ENCODE data around the gene TBC1D4. TPM values are rescaled to one million over a fixed set of nuclear protein-coding genes. Genes with fewer than 3 reads are reported as not detected.
"Not testable (repeated sequence)": the region's sequence is repeated elsewhere in the genome, so short reads cannot be mapped to it uniquely, and the experiment has no call there.

The TBC1D4 gene
- total RNA-seq, 2 donors from 2014 or later: 14.7 to 23.7 TPM

GRCh38 chr13:75445717-75446499 is 36.1 kb downstream of the TBC1D4 start:
- Mint-ChIP-seq H3K27me3 (peaks cover 7% of the 10 kb centered on the region), H3K4me3 (no peak overlapping the region), H3K36me3 (ENCODE audit: low read depth) (no peaks in the 10 kb centered on the region), H3K27ac (no peak overlapping the region), H3K4me1 (no peaks in the 10 kb centered on the region), H3K9me3 (no peaks in the 10 kb centered on the region)
- no peak for ATAC-seq (replicated peaks)

- ATAC-seq (replicated peaks): no peak
- Mint-ChIP-seq H3K36me3 (ENCODE audit: low read depth) (no peaks in the 10 kb centered on the region), H3K27me3 (peaks cover 3% of the 10 kb centered on the region), H3K4me3 (no peak overlapping the region), H3K4me1 (no peaks in the 10 kb centered on the region), H3K9me3 (no peaks in the 10 kb centered on the region), H3K27ac (no peak overlapping the region)
These were observed 38.0 kb downstream of the TBC1D4 start for GRCh38 chr13:75444016-75444415.

- Mint-ChIP-seq H3K9me3 (no peaks in the 10 kb centered on the region), H3K4me3 (no peak overlapping the region), H3K27me3 (peaks cover 3% of the 10 kb centered on the region), H3K4me1 (no peaks in the 10 kb centered on the region), H3K27ac (no peak overlapping the region), H3K36me3 (ENCODE audit: low read depth) (no peaks in the 10 kb centered on the region)
- no peak for ATAC-seq (replicated peaks)
These were observed 38.5 kb downstream of the TBC1D4 start for GRCh38 chr13:75443356-75443958.

- no peak for ATAC-seq (replicated peaks)
- Mint-ChIP-seq H3K27ac (no peak overlapping the region), H3K4me1 (no peaks in the 10 kb centered on the region), H3K27me3 (peaks cover 6% of the 10 kb centered on the region), H3K36me3 (ENCODE audit: low read depth) (no peaks in the 10 kb centered on the region), H3K4me3 (no peak overlapping the region), H3K9me3 (no peaks in the 10 kb centered on the region)
These were observed 39.2 kb downstream of the TBC1D4 start for GRCh38 chr13:75442736-75443234.

- H3K9me3 Mint-ChIP-seq: no peaks in the 10 kb centered on the region
- no peak overlapping the region for H3K4me3 Mint-ChIP-seq
- no peaks in the 10 kb centered on the region for H3K36me3 Mint-ChIP-seq (ENCODE audit: low read depth)
- no peak for ATAC-seq (replicated peaks)
- no peaks in the 10 kb centered on the region for H3K4me1 Mint-ChIP-seq
- H3K27me3 Mint-ChIP-seq: peaks cover 10% of the 10 kb centered on the region
- no peak overlapping the region for H3K27ac Mint-ChIP-seq
These were observed 41.9 kb downstream of the TBC1D4 start for GRCh38 chr13:75440100-75440499.

- no peaks in the 10 kb centered on the region for H3K36me3 Mint-ChIP-seq (ENCODE audit: low read depth)
- no peak for ATAC-seq (replicated peaks)
- H3K4me1 Mint-ChIP-seq: no peaks in the 10 kb centered on the region
These were observed 44.2 kb downstream of the TBC1D4 start for GRCh38 chr13:75437582-75438318.

GRCh38 chr13:75434126-75434525 is 47.8 kb downstream of the TBC1D4 start:
- not testable (repeated sequence) for H3K36me3 Mint-ChIP-seq (ENCODE audit: low read depth); H3K9me3 Mint-ChIP-seq; H3K4me1 Mint-ChIP-seq; ATAC-seq (replicated peaks); H3K27ac Mint-ChIP-seq; H3K4me3 Mint-ChIP-seq
- H3K27me3 Mint-ChIP-seq: peaks cover 23% of the 10 kb centered on the region

More at GRCh38 chr13:75437582-75438318, 44.2 kb downstream of the TBC1D4 start:
- no peaks in the 10 kb centered on the region for H3K9me3 Mint-ChIP-seq
- no peak overlapping the region for H3K27ac Mint-ChIP-seq
- no peak overlapping the region for H3K4me3 Mint-ChIP-seq
- peaks cover 10% of the 10 kb centered on the region for H3K27me3 Mint-ChIP-seq

GRCh38 chr13:75432811-75433244 is 49.1 kb downstream of the TBC1D4 start:
- no peaks in the 10 kb centered on the region for H3K9me3 Mint-ChIP-seq
- no peak for ATAC-seq (replicated peaks)
- H3K27ac Mint-ChIP-seq: no peak overlapping the region
- no peaks in the 10 kb centered on the region for H3K4me1 Mint-ChIP-seq
- H3K4me3 Mint-ChIP-seq: no peak overlapping the region
- H3K36me3 Mint-ChIP-seq (ENCODE audit: low read depth): no peaks in the 10 kb centered on the region
- peaks cover 28% of the 10 kb centered on the region for H3K27me3 Mint-ChIP-seq

GRCh38 chr13:75432045-75432444 is 49.9 kb downstream of the TBC1D4 start:
- Mint-ChIP-seq H3K4me3 (no peak overlapping the region), H3K9me3 (no peaks in the 10 kb centered on the region)

GRCh38 chr13:75430436-75431209 is 51.3 kb downstream of the TBC1D4 start:
- no peaks in the 10 kb centered on the region for H3K9me3 Mint-ChIP-seq
- H3K27me3 Mint-ChIP-seq: peaks cover 29% of the 10 kb centered on the region
- no peak for ATAC-seq (replicated peaks)
- H3K36me3 Mint-ChIP-seq (ENCODE audit: low read depth): no peaks in the 10 kb centered on the region
- H3K4me3 Mint-ChIP-seq: no peak overlapping the region
- H3K27ac Mint-ChIP-seq: no peak overlapping the region
- H3K4me1 Mint-ChIP-seq: no peaks in the 10 kb centered on the region

More at GRCh38 chr13:75432045-75432444, 49.9 kb downstream of the TBC1D4 start:
- Mint-ChIP-seq H3K27me3 (peaks cover 32% of the 10 kb centered on the region), H3K4me1 (no peaks in the 10 kb centered on the region), H3K36me3 (ENCODE audit: low read depth) (no peaks in the 10 kb centered on the region), H3K27ac (no peak overlapping the region)
- no peak for ATAC-seq (replicated peaks)

GRCh38 chr13:75426421-75426820 is 55.5 kb downstream of the TBC1D4 start:
- Mint-ChIP-seq H3K9me3 (no peaks in the 10 kb centered on the region), H3K4me3 (no peak overlapping the region), H3K27me3 (peaks cover 32% of the 10 kb centered on the region), H3K27ac (no peak overlapping the region), H3K36me3 (ENCODE audit: low read depth) (no peaks in the 10 kb centered on the region), H3K4me1 (no peaks in the 10 kb centered on the region)
- no peak for ATAC-seq (replicated peaks)

GRCh38 chr13:75425216-75426009 is 56.6 kb downstream of the TBC1D4 start:
- Mint-ChIP-seq H3K36me3 (ENCODE audit: low read depth) (no peaks in the 10 kb centered on the region), H3K27me3 (peaks cover 28% of the 10 kb centered on the region), H3K27ac (no peak overlapping the region), H3K9me3 (no peaks in the 10 kb centered on the region), H3K4me3 (no peak overlapping the region), H3K4me1 (no peaks in the 10 kb centered on the region)
- peak; percentile 38 for ATAC-seq (replicated peaks)

- no peak overlapping the region for H3K4me3 Mint-ChIP-seq
- ATAC-seq (replicated peaks): no peak
- H3K9me3 Mint-ChIP-seq: no peaks in the 10 kb centered on the region
- H3K36me3 Mint-ChIP-seq (ENCODE audit: low read depth): no peaks in the 10 kb centered on the region
- H3K27me3 Mint-ChIP-seq: peaks cover 26% of the 10 kb centered on the region
- no peaks in the 10 kb centered on the region for H3K4me1 Mint-ChIP-seq
- no peak overlapping the region for H3K27ac Mint-ChIP-seq
These were observed 58.0 kb downstream of the TBC1D4 start for GRCh38 chr13:75423946-75424345.

Data from activated T-helper 17 cell treated with anti-CD3 and anti-CD28 coated beads, Interleukin-2, amount 50 U/mL, for 72 hours (primary cell).